ENCODE data around the gene TBX10. TPM values are rescaled to one million over a fixed set of nuclear protein-coding genes. Genes with fewer than 3 reads are reported as not detected.

Gene TBX10
- total RNA-seq, 2 donors from 2014 or later, result not detected

- no peaks in the 10 kb centered on the region for H3K36me3 Mint-ChIP-seq (ENCODE audit: low read depth)
- no peak for DNase-seq
- TF ChIP-seq, protein P1, sequence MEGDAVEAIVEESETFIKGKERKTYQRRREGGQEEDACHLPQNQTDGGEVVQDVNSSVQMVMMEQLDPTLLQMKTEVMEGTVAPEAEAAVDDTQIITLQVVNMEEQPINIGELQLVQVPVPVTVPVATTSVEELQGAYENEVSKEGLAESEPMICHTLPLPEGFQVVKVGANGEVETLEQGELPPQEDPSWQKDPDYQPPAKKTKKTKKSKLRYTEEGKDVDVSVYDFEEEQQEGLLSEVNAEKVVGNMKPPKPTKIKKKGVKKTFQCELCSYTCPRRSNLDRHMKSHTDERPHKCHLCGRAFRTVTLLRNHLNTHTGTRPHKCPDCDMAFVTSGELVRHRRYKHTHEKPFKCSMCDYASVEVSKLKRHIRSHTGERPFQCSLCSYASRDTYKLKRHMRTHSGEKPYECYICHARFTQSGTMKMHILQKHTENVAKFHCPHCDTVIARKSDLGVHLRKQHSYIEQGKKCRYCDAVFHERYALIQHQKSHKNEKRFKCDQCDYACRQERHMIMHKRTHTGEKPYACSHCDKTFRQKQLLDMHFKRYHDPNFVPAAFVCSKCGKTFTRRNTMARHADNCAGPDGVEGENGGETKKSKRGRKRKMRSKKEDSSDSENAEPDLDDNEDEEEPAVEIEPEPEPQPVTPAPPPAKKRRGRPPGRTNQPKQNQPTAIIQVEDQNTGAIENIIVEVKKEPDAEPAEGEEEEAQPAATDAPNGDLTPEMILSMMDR (conservative IDR thresholded peaks at IDR 0.05), result no peak
These were observed 4.4 kb downstream of the TBX10 start for GRCh38 chr11:67635231-67635521.

GRCh38 chr11:67634366-67635230 is 5.0 kb downstream of the TBX10 start:
- peaks cover 8% of the 10 kb centered on the region for H3K4me1 ChIP-seq (ENCODE audit: control insufficient read depth, insufficient read depth, low read length)
- no peak overlapping the region for H3K4me3 ChIP-seq (ENCODE audit: low read length)
- H3K36me3 ChIP-seq (ENCODE audit: control insufficient read depth, insufficient read depth, low read length), result no peaks in the 10 kb centered on the region
- TF ChIP-seq, protein P1 (conservative IDR thresholded peaks at IDR 0.05), result peak; percentile 21
- no peak overlapping the region for H3K9ac ChIP-seq (ENCODE audit: extremely low read depth, low read length, poor library complexity, severe bottlenecking)
- 91 to 96% methylated on average over 8 to 20 of the region's 20 CpGs for WGBS, 2 experiments (ENCODE audit: insufficient coverage in 1 of 2, insufficient read length in 1 of 2)
- Mint-ChIP-seq H3K27ac (no peak overlapping the region), H3K9me3 (no peaks in the 10 kb centered on the region), H3K4me3 (no peak overlapping the region), H3K4me1 (peaks cover 7% of the 10 kb centered on the region), H3K27me3 (ENCODE audit: insufficient read depth) (no peaks in the 10 kb centered on the region), H3K36me3 (ENCODE audit: low read depth) (no peaks in the 10 kb centered on the region)
- H3K9me3 ChIP-seq (ENCODE audit: control insufficient read depth, low read length), result no peaks in the 10 kb centered on the region
- DNase-seq, result peak; percentile 73
- no peaks in the 10 kb centered on the region for H3K27me3 ChIP-seq (ENCODE audit: control insufficient read depth, insufficient read depth, low read length, poor library complexity, severe bottlenecking)
- H3K27ac ChIP-seq (ENCODE audit: low read depth, low read length), result no peak overlapping the region

More at GRCh38 chr11:67635231-67635521, 4.4 kb downstream of the TBX10 start:
- Histone ChIP-seq H3K36me3 (ENCODE audit: control insufficient read depth, insufficient read depth, low read length) (no peaks in the 10 kb centered on the region), H3K27ac (ENCODE audit: low read depth, low read length) (no peak overlapping the region), H3K9ac (ENCODE audit: extremely low read depth, low read length, poor library complexity, severe bottlenecking) (no peak overlapping the region), H3K4me3 (ENCODE audit: low read length) (no peak overlapping the region), H3K9me3 (ENCODE audit: control insufficient read depth, low read length) (no peaks in the 10 kb centered on the region), H3K4me1 (ENCODE audit: control insufficient read depth, insufficient read depth, low read length) (peaks cover 8% of the 10 kb centered on the region), H3K27me3 (ENCODE audit: control insufficient read depth, insufficient read depth, low read length, poor library complexity, severe bottlenecking) (peaks cover 2% of the 10 kb centered on the region)
- Mint-ChIP-seq H3K27ac (no peak overlapping the region), H3K27me3 (ENCODE audit: insufficient read depth) (peaks cover 3% of the 10 kb centered on the region), H3K4me3 (no peak overlapping the region), H3K9me3 (no peaks in the 10 kb centered on the region), H3K4me1 (peaks cover 7% of the 10 kb centered on the region)
- 92 to 94% methylated on average over 1 to 4 of the region's 4 CpGs for WGBS, 2 experiments (ENCODE audit: insufficient coverage in 1 of 2, insufficient read length in 1 of 2)

DNA sequence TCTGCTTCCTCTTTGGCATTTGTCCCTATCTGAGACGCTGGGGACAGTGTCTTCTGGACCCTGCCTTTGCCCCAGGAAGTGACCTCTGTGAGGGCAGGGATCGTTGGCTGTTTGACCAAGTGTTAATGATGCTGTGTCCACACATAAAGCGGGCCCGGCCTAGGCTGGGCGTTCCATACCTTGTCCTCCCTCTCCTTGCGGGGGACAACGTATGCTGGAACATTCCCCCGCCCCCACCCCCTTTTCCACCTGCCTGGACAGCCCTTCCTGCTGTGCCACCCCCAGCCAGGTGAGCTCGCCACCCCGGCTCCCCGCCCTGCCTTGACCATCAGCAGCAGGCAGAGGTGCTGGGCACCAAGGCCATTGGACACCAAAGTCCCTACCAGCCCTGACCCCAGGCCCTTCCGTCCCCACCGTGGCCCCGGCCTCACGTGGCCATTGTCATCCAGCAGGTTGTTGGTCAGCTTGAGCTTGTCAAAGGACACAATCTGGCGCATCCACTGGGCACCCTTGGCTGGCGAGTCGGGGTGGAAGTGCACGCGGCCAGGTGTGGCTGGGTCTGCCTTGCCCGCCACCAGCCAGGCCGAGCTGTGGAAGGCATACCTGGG is 5.7 kb downstream of the TBX10 start:
- no peak overlapping the region for H3K4me3 ChIP-seq (ENCODE audit: low read length)
- H3K4me1 Mint-ChIP-seq, result peaks cover 7% of the 10 kb centered on the region
- no peak overlapping the region for H3K27ac ChIP-seq (ENCODE audit: low read depth, low read length)
- H3K36me3 Mint-ChIP-seq (ENCODE audit: low read depth), result no peaks in the 10 kb centered on the region
- no peak overlapping the region for H3K4me3 Mint-ChIP-seq
- H3K9me3 Mint-ChIP-seq, result no peaks in the 10 kb centered on the region
- H3K9me3 ChIP-seq (ENCODE audit: control insufficient read depth, low read length), result no peaks in the 10 kb centered on the region
- peaks cover 8% of the 10 kb centered on the region for H3K4me1 ChIP-seq (ENCODE audit: control insufficient read depth, insufficient read depth, low read length)
- no peaks in the 10 kb centered on the region for H3K36me3 ChIP-seq (ENCODE audit: control insufficient read depth, insufficient read depth, low read length)
- no peak overlapping the region for H3K9ac ChIP-seq (ENCODE audit: extremely low read depth, low read length, poor library complexity, severe bottlenecking)
- TF ChIP-seq, protein P1 (conservative IDR thresholded peaks at IDR 0.05), result no peak
- DNase-seq, result peak; percentile 72
- WGBS, 2 experiments (ENCODE audit: insufficient coverage in 1 of 2, insufficient read length in 1 of 2), result 93 to 94% methylated on average over 12 to 22 of the region's 22 CpGs
- H3K27me3 Mint-ChIP-seq (ENCODE audit: insufficient read depth), result no peaks in the 10 kb centered on the region
- no peak overlapping the region for H3K27ac Mint-ChIP-seq
- H3K27me3 ChIP-seq (ENCODE audit: control insufficient read depth, insufficient read depth, low read length, poor library complexity, severe bottlenecking), result no peaks in the 10 kb centered on the region

Data from endodermal cell (in vitro differentiated cells).